Activated B cell treated with CpG ODN at 0.5 μM for 24 hours (primary cell): ENCODE results near the gene KCNC4. TPM values are rescaled to one million over a fixed set of nuclear protein-coding genes. Genes with fewer than 3 reads are reported as not detected.
A peak's percentile ranks its signal among the peaks of the same experiment; 100 is the strongest.

Source experiments
- ATAC-seq: fragments of 200-7000 bp; cut with Tn5 transposase; one replicate; pipeline ENCODE4 v1.10.0; 2021; ENCODE audit warnings: low read depth, mild to moderate bottlenecking, moderate library complexity
- CTCF ChIA-PET: fragments of 350-600 bp; sonication (Branson Sonifier 250); formaldehyde crosslinking; loops from one replicate; lab custom pipeline; 2021; ENCODE audit warnings: antibody characterized with exemption; lab: Charles Lee
- POLR2A ChIA-PET: fragments of 350-600 bp; sonication (Branson Sonifier 250); formaldehyde crosslinking; loops from one replicate; lab custom pipeline; 2021; ENCODE audit warnings: antibody characterized with exemption; lab: Charles Lee
- DNase-seq: peaks from one replicate; pipeline ENCODE4 v3.0.0; 2022
- H3K27ac Mint-ChIP-seq: one replicate; pipeline ENCODE4 v1.8.0; 2020; ENCODE audit warnings: mixed read lengths
- H3K27me3 Mint-ChIP-seq: one replicate; pipeline ENCODE4 v1.8.0; 2021; ENCODE audit warnings: mixed read lengths
- H3K36me3 Mint-ChIP-seq: one replicate; pipeline ENCODE4 v1.8.0; 2021; ENCODE audit warnings: low read depth, mixed read lengths
- H3K4me1 Mint-ChIP-seq: one replicate; pipeline ENCODE4 v1.8.0; 2021; ENCODE audit warnings: mixed read lengths
- H3K4me3 Mint-ChIP-seq: one replicate; pipeline ENCODE4 v1.8.0; 2020; ENCODE audit warnings: mild to moderate bottlenecking, mixed read lengths
- H3K9me3 Mint-ChIP-seq: one replicate; pipeline ENCODE4 v1.8.0; 2020; ENCODE audit warnings: mixed read lengths
- intact Hi-C: fragments of 100-400 bp; cut with micrococcal nuclease; formaldehyde crosslinking; loops from one replicate; pipeline ENCODE4 v1.15.1; 2024
- total RNA-seq: library from RNA; stranded (reverse); gene quantifications from 2 replicates; pipeline ENCODE4 v1.2.3, GENCODE V29; 2022
- TF ChIP-seq, protein P1 (sequence below): fragments of 200-600 bp; IDR thresholded peaks from one replicate; pipeline ENCODE4 v1.8.0; 2022; ENCODE audit warnings: antibody characterized with exemption, mild to moderate bottlenecking

Gene KCNC4
- total RNA-seq, 1 donor from 2014 or later, result 9.8 TPM

DNA sequence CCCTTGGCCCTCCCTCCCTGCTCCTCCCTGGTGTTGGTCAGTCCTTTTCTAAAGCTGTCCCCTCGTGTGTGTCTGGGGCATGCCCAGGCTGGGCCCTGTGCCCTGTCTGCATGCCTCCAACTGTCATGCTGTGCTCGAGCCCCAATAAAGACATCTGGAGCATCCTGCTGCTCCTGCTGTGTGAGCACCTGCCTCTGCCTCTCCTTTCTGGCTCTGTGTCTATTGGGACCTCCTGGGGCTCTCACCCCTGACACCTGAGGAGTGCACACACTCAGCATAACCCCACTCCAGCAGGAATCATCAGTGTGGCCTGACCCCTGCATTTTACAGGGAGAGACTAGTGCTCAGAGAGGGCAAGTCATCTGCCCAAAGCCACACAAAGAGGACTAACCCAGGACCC is 23.7 kb downstream of the KCNC4 start:
- H3K36me3 Mint-ChIP-seq, result peaks cover 3% of the 10 kb centered on the region
- ChIA-PET CTCF (no interaction called here), POLR2A (no interaction called here)
- TF ChIP-seq, protein P1, sequence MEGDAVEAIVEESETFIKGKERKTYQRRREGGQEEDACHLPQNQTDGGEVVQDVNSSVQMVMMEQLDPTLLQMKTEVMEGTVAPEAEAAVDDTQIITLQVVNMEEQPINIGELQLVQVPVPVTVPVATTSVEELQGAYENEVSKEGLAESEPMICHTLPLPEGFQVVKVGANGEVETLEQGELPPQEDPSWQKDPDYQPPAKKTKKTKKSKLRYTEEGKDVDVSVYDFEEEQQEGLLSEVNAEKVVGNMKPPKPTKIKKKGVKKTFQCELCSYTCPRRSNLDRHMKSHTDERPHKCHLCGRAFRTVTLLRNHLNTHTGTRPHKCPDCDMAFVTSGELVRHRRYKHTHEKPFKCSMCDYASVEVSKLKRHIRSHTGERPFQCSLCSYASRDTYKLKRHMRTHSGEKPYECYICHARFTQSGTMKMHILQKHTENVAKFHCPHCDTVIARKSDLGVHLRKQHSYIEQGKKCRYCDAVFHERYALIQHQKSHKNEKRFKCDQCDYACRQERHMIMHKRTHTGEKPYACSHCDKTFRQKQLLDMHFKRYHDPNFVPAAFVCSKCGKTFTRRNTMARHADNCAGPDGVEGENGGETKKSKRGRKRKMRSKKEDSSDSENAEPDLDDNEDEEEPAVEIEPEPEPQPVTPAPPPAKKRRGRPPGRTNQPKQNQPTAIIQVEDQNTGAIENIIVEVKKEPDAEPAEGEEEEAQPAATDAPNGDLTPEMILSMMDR, result no peak
- no peak overlapping the region for H3K4me3 Mint-ChIP-seq
- ATAC-seq (no peak), DNase-seq (no peak)
- H3K27ac Mint-ChIP-seq, result no peak overlapping the region
- intact Hi-C loops, result no loop called here
- H3K27me3 Mint-ChIP-seq, result no peaks in the 10 kb centered on the region
- peaks cover 7% of the 10 kb centered on the region for H3K4me1 Mint-ChIP-seq
- no peaks in the 10 kb centered on the region for H3K9me3 Mint-ChIP-seq

DNA sequence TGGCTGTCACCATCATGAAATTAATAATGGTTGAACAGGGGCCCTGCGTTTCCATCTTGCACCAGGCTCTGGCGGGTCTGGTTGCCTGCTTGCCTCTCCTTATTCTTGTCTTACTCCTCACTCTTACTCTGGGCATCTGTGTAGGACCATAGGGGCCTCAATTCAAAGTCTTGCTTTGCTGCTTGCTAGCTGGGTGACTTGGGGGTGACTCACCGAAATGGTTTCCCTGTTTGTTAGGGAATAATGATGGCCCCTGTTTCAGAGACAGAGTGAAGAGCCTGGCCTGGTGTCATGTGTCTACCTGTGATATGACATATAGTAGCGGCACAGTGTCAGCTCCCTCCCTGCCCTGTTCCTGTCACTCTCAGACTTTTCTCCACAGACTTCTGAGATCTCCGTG is 24.6 kb downstream of the KCNC4 start:
- TF ChIP-seq, protein P1, result no peak
- Mint-ChIP-seq H3K4me3 (no peak overlapping the region), H3K27ac (no peak overlapping the region), H3K4me1 (peaks cover 9% of the 10 kb centered on the region), H3K9me3 (no peaks in the 10 kb centered on the region), H3K36me3 (peaks cover 3% of the 10 kb centered on the region), H3K27me3 (no peaks in the 10 kb centered on the region)
- intact Hi-C loops, result no loop called here
- CTCF ChIA-PET, result no interaction called here
- POLR2A ChIA-PET, result no interaction called here
- ATAC-seq, result no peak
- DNase-seq, result no peak

DNA sequence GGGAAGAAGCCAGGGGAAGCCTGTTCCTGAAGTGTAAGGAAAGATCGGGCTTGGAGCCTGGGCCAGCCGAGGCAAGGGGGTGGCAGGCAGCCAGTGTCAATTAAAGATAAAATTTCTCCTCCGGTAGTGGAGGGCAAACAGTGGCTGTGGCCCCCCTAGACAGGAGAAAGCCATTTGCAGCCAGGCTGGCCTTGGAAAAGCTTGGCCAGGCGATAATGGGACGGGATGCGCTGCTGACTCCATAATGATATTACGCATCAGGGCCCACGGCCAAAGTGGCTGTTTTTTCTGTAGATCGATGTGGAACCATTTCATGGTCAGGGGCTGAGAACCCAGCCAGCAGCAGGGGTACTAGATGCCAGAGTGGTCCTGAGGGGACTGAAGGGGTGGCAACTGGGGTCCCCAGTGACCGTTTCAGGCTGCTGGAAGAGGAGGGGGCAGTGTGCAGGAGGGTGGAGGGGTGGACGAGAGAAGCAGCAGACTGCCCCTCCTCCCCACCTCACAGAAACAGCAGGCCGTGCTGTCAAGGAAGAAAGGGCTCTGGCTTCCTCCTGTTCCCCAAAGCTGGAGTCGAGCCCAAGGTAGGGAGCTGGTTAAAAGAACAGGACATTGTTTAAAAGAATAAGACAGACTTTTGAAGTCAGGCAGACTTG is 25.2 kb downstream of the KCNC4 start:
- ATAC-seq (no peak), DNase-seq (no peak)
- intact Hi-C loops, result no loop called here
- Mint-ChIP-seq H3K36me3 (peaks cover 3% of the 10 kb centered on the region), H3K27ac (no peak overlapping the region), H3K27me3 (no peaks in the 10 kb centered on the region), H3K4me1 (peaks cover 15% of the 10 kb centered on the region), H3K4me3 (no peak overlapping the region), H3K9me3 (no peaks in the 10 kb centered on the region)
- TF ChIP-seq, protein P1, result no peak
- POLR2A ChIA-PET, result no interaction called here
- CTCF ChIA-PET, result no interaction called here

DNA sequence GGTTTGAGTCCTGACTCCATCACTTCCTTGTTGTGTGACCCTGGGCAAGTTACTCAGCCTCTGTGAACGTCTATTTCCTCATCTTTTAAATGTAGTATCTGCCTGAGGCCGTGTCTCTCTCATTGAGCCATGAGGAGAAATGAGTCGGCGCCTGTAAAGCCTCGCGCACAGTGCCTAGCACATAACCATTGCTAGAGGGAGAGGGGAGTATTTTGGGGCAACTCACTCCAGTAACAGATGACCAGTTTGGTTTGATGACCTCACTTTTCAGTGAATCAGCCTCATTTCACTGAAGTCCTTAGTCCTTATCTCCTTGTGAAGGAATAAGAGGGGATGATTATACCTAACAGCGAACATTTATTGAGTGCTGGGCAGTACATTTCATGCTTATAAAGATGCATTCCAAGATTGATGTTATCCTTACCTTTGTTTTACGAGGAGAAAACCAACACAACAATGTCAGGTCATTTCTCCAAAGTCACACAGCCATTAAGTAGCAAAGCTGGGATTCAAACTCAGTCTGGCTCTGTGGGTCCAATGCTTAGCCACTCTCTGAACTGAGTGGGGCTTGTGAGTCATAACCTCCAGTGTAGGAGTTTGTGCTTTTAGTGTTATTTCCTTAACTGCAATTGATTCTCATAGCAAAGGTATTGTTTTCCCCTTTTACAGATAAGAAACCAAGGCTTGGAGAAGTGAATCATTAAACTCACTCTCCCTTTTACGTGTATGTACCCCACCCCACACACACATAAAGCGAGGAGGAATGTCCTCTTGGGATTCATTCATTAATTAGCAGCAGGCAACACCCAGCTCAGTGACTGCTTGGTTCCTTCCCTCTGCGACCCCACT is 25.9 kb downstream of the KCNC4 start:
- H3K9me3 Mint-ChIP-seq, result no peaks in the 10 kb centered on the region
- TF ChIP-seq, protein P1, result no peak
- no peak overlapping the region for H3K4me3 Mint-ChIP-seq
- H3K27ac Mint-ChIP-seq, result no peak overlapping the region
- no peak for DNase-seq
- peaks cover 3% of the 10 kb centered on the region for H3K36me3 Mint-ChIP-seq
- ATAC-seq, result peak; percentile 43
- no peaks in the 10 kb centered on the region for H3K27me3 Mint-ChIP-seq
- ChIA-PET POLR2A (no interaction called here), CTCF (interaction anchor here (1.4 kb wide), 1 partner anchor 27 kb away, joined by 3 read pairs; no protein-coding TSS in a partner anchor)
- H3K4me1 Mint-ChIP-seq, result peaks cover 15% of the 10 kb centered on the region
- intact Hi-C loops, result no loop called here
